ENCODE measurements around the gene HBG1. TPM values are rescaled to one million over a fixed set of nuclear protein-coding genes. Genes with fewer than 3 reads are reported as not detected.

HBG1 gene
- total and polyA plus RNA-seq, 2 donors (not counting 3 experiments of a cell fraction or from before 2014, with no cell fraction given): 0.72 TPM; not detected in 1

GRCh38 chr11:5226732-5227310, 22.8 kb downstream of the HBG1 start, which contains the start of gene HBB:
TSS of gene HBB (minus strand) at chr11:5227071. CDS start at chr11:5227021, 50 bp downstream.
- no peaks in the 10 kb centered on the region for H3K36me3 ChIP-seq (ENCODE audit: control insufficient read depth in 2 of 2, extremely low read depth in 1 of 2, insufficient read depth in 2 of 2, low read length in 2 of 2)
- no peak within 1 kb of the TSS for H3K27ac ChIP-seq (ENCODE audit: insufficient read depth, low read depth, low read length)
- no peaks in the 10 kb centered on the region for H3K27me3 ChIP-seq (ENCODE audit: control insufficient read depth in 2 of 2, insufficient read depth in 2 of 2, low read length in 2 of 2)
- H3K9ac ChIP-seq (replicated peaks; ENCODE audit: extremely low read depth, insufficient read depth, low read length): no peak within 1 kb of the TSS
- CTCF ChIA-PET: no interaction called here
- intact Hi-C loops (cut with micrococcal nuclease) (no loop called here), dilution Hi-C loops (cut with MboI; ENCODE audit: extremely low pct_ligation_motif_present, low sequenced_read_pairs) (no loop called here)
- no peaks in the 10 kb centered on the region for H3K9me1 ChIP-seq (replicated peaks; ENCODE audit: control insufficient read depth, extremely low read depth, insufficient read depth, low read length)
- no peak within 1 kb of the TSS for H3K4me2 ChIP-seq (ENCODE audit: insufficient read depth, low read length)
- TF ChIP-seq MYC (IDR thresholded peaks at IDR 0.05; ENCODE audit: low read depth, low read length) (no peak), GATA2 (IDR thresholded peaks at IDR 0.05; ENCODE audit: insufficient read depth, insufficient read length, low read depth, low read length) (no peak), JUN (IDR thresholded peaks at IDR 0.05; ENCODE audit: borderline replicate concordance, insufficient read depth, insufficient read length, low read depth) (no peak), FOS (IDR thresholded peaks at IDR 0.05; ENCODE audit: borderline replicate concordance, insufficient read depth, low read length) (no peak), MAX (IDR thresholded peaks at IDR 0.05; ENCODE audit: insufficient read depth, insufficient read length) (no peak), POLR2A (IDR thresholded peaks at IDR 0.05; ENCODE audit: low read depth, low read length) (no peak)
- POLR2A ChIA-PET: no interaction called here
- no TSS peak for BruUV-seq (replicated peaks)
- DNase-seq (ENCODE audit: low read depth, low spot score): no peak
- no peaks in the 10 kb centered on the region for H3K4me1 ChIP-seq (ENCODE audit: control insufficient read depth, extremely low read depth, insufficient read depth, low read length)
- no peaks in the 10 kb centered on the region for H3K9me3 ChIP-seq (replicated peaks; ENCODE audit: control insufficient read depth, insufficient read depth, low read length)
- no peak within 1 kb of the TSS for H2AFZ ChIP-seq (ENCODE audit: low read depth, low read length)
- H3K79me2 ChIP-seq (ENCODE audit: control insufficient read depth, insufficient read depth, low read length): no peaks in the 10 kb centered on the region
- H4K20me1 ChIP-seq (replicated peaks; ENCODE audit: control insufficient read depth, extremely low read depth, insufficient read depth, low read length): no peaks in the 10 kb centered on the region
- H3K4me3 ChIP-seq (replicated peaks in 1 of 3; ENCODE audit: insufficient read depth in 1 of 3, low read depth in 1 of 3, low read length in 3 of 3): no peak within 1 kb of the TSS
- FAIRE-seq: no peak

GRCh38 chr11:5225480-5225871, 24.2 kb downstream of the HBG1 start:
- Histone ChIP-seq H3K9ac (replicated peaks; ENCODE audit: extremely low read depth, insufficient read depth, low read length) (no peak overlapping the region), H3K9me1 (replicated peaks; ENCODE audit: control insufficient read depth, extremely low read depth, insufficient read depth, low read length) (no peaks in the 10 kb centered on the region), H3K27me3 (ENCODE audit: control insufficient read depth in 2 of 2, insufficient read depth in 2 of 2, low read length in 2 of 2) (no peaks in the 10 kb centered on the region), H3K27ac (ENCODE audit: insufficient read depth, low read depth, low read length) (no peak overlapping the region), H3K79me2 (ENCODE audit: control insufficient read depth, insufficient read depth, low read length) (no peaks in the 10 kb centered on the region), H3K4me1 (ENCODE audit: control insufficient read depth, extremely low read depth, insufficient read depth, low read length) (no peaks in the 10 kb centered on the region), H3K36me3 (ENCODE audit: control insufficient read depth in 2 of 2, extremely low read depth in 1 of 2, insufficient read depth in 2 of 2, low read length in 2 of 2) (no peaks in the 10 kb centered on the region), H2AFZ (ENCODE audit: low read depth, low read length) (no peak overlapping the region), H3K9me3 (replicated peaks; ENCODE audit: control insufficient read depth, insufficient read depth, low read length) (no peaks in the 10 kb centered on the region), H3K4me3 (replicated peaks in 1 of 3; ENCODE audit: insufficient read depth in 1 of 3, low read depth in 1 of 3, low read length in 3 of 3) (no peak overlapping the region), H3K4me2 (ENCODE audit: insufficient read depth, low read length) (no peak overlapping the region), H4K20me1 (replicated peaks; ENCODE audit: control insufficient read depth, extremely low read depth, insufficient read depth, low read length) (no peaks in the 10 kb centered on the region)
- FAIRE-seq: no peak
- TF ChIP-seq CTCF (IDR thresholded peaks at IDR 0.05; ENCODE audit: extremely low read depth in 1 of 2, insufficient read depth in 1 of 2, low read depth in 1 of 2, low read length in 2 of 2) (no peak), GATA2 (IDR thresholded peaks at IDR 0.05; ENCODE audit: insufficient read depth, insufficient read length, low read depth, low read length) (no peak), MAX (IDR thresholded peaks at IDR 0.05; ENCODE audit: insufficient read depth, insufficient read length) (no peak), MYC (IDR thresholded peaks at IDR 0.05; ENCODE audit: low read depth, low read length) (no peak), EZH2 (IDR thresholded peaks at IDR 0.05; ENCODE audit: borderline replicate concordance, low read depth, low read length, severe bottlenecking) (no peak), JUN (IDR thresholded peaks at IDR 0.05; ENCODE audit: borderline replicate concordance, insufficient read depth, insufficient read length, low read depth) (no peak), POLR2A (IDR thresholded peaks at IDR 0.05; ENCODE audit: low read depth, low read length) (no peak), FOS (IDR thresholded peaks at IDR 0.05; ENCODE audit: borderline replicate concordance, insufficient read depth, low read length) (no peak), POLR2AphosphoS5 (IDR thresholded peaks at IDR 0.05; ENCODE audit: insufficient read depth, low read depth, low read length) (no peak)
- BruUV-seq (replicated peaks): no TSS peak
- intact Hi-C loops (cut with micrococcal nuclease) (no loop called here), dilution Hi-C loops (cut with MboI; ENCODE audit: extremely low pct_ligation_motif_present, low sequenced_read_pairs) (no loop called here)
- DNase-seq (ENCODE audit: low read depth, low spot score): no peak
- CTCF ChIA-PET: no interaction called here
- POLR2A ChIA-PET: no interaction called here

Data from endothelial cell of umbilical vein (primary cell).